H1 (cell line): Measurements from ENCODE around the gene ZNF334. TPM values are rescaled to one million over a fixed set of nuclear protein-coding genes. Genes with fewer than 3 reads are reported as not detected.

ENCODE experiments used
- CTCF ChIA-PET: fragments of 300-600 bp; sonication (Branson Sonifier 250); formaldehyde crosslinking; loops from one replicate; lab custom pipeline; 2021; ENCODE audit not compliant: partially characterized antibody; lab: Charles Lee
- POLR2A ChIA-PET: fragments of 300-600 bp; sonication (Branson Sonifier 250); formaldehyde crosslinking; loops from one replicate; lab custom pipeline; 2021; ENCODE audit warnings: inconsistent platforms; ENCODE audit not compliant: partially characterized antibody; lab: Charles Lee
- DNase-seq, 2 experiments: peaks; one replicate each; pipeline versions ENCODE4 v3.0.0 to v3.0.0-alpha.2; 2010 to 2022; ENCODE audit warnings: low spot score in 2 of 2, low read depth in 1 of 2, mixed read lengths in 1 of 2
- FAIRE-seq: peaks from 2 replicates; lab custom pipeline; 2011; peaks lifted over from hg19 to GRCh38; lab: Jason Lieb, UNC
- H2AFZ ChIP-seq: 2 replicates; pipeline ENCODE4 v1.8.1; 2012; ENCODE audit warnings: low read length, inconsistent platforms
- H2AK5ac ChIP-seq: 2 replicates; pipeline ENCODE4 v1.6.1; 2013; ENCODE audit warnings: low read depth, low read length
- H2BK120ac ChIP-seq: replicated peaks from 2 replicates; pipeline ENCODE3; 2013; ENCODE audit warnings: low read depth, low read length, inconsistent platforms
- H2BK12ac ChIP-seq: 2 replicates; pipeline ENCODE4 v1.6.1; 2013; ENCODE audit warnings: low read depth, low read length
- H2BK15ac ChIP-seq: 2 replicates; pipeline ENCODE4 v1.6.1; 2013; ENCODE audit warnings: low read length
- H2BK20ac ChIP-seq: 2 replicates; pipeline ENCODE4 v1.6.1; 2013; ENCODE audit warnings: low read length
- H2BK5ac ChIP-seq: 2 replicates; pipeline ENCODE4 v1.6.1; 2013; ENCODE audit warnings: low read depth, low read length
- H3K14ac ChIP-seq: 2 replicates; pipeline ENCODE4 v1.6.1; 2013; ENCODE audit warnings: inconsistent platforms; ENCODE audit not compliant: insufficient read length
- H3K18ac ChIP-seq: 2 replicates; pipeline ENCODE4 v1.6.1; 2013; ENCODE audit warnings: low read length; ENCODE audit errors: extremely low read depth
- H3K23ac ChIP-seq: 2 replicates; pipeline ENCODE4 v1.6.1; 2013; ENCODE audit warnings: inconsistent platforms; ENCODE audit not compliant: insufficient read length
- H3K23me2 ChIP-seq: 2 replicates; pipeline ENCODE4 v1.6.1; 2013; ENCODE audit warnings: low read depth, low read length
- H3K27ac ChIP-seq: 2 replicates; pipeline ENCODE4 v1.6.1; 2011; ENCODE audit warnings: low read depth, low read length, inconsistent platforms
- H3K27me3 ChIP-seq, 4 experiments: replicated peaks in 1 of 4; 1 replicate in 1 of 4; 2 replicates in 3 of 4; pipeline versions ENCODE4 v1.6.1 to v1.8.1; 2011 to 2013; ENCODE audit warnings: low read length in 3 of 4, mild to moderate bottlenecking in 3 of 4, inconsistent platforms in 2 of 4, mixed read lengths in 2 of 4, moderate library complexity in 1 of 4; ENCODE audit not compliant: control insufficient read depth in 3 of 4, insufficient read depth in 3 of 4; ENCODE audit errors: extremely low read depth in 1 of 4
- H3K36me3 ChIP-seq, 4 experiments: 2 replicates each; pipeline versions ENCODE4 v1.6.1 to v1.8.1; 2011 to 2013; ENCODE audit warnings: mild to moderate bottlenecking in 4 of 4, low read length in 3 of 4, moderate library complexity in 2 of 4, control low read depth in 1 of 4, inconsistent platforms in 1 of 4; ENCODE audit not compliant: insufficient read depth in 4 of 4, control insufficient read depth in 2 of 4
- H3K4ac ChIP-seq: replicated peaks from 2 replicates; pipeline ENCODE3; 2013; ENCODE audit warnings: low read length, low read depth, mixed read lengths, inconsistent platforms; ENCODE audit not compliant: insufficient read length
- H3K4me1 ChIP-seq, 4 experiments: replicated peaks in 1 of 4; 1 replicate in 1 of 4; 2 replicates in 3 of 4; pipeline versions ENCODE4 v1.6.1 to v1.8.1; 2011 to 2013; ENCODE audit warnings: low read length in 3 of 4, inconsistent platforms in 2 of 4, mixed read lengths in 1 of 4; ENCODE audit not compliant: insufficient read depth in 4 of 4, control insufficient read depth in 3 of 4
- H3K4me2 ChIP-seq, 2 experiments: 2 replicates each; pipeline versions ENCODE4 v1.6.1 to v1.8.1; 2011 to 2013; ENCODE audit warnings: low read depth in 2 of 2, low read length in 2 of 2, control low read depth in 1 of 2, inconsistent platforms in 1 of 2, mild to moderate bottlenecking in 1 of 2; ENCODE audit not compliant: insufficient read depth in 1 of 2
- H3K4me3 ChIP-seq, 4 experiments: fragments of 200-600, 300-600 bp in 1 of 4; sonication (generic), shearing (Covaris generic), sonication (Bioruptor Twin) in 1 of 4; 2 replicates each; pipeline versions ENCODE4 v1.5.1 to v1.8.1; 2011 to 2016; ENCODE audit warnings: low read length in 4 of 4, low read depth in 3 of 4, control low read depth in 2 of 4, inconsistent platforms in 2 of 4, mild to moderate bottlenecking in 2 of 4, mixed read lengths in 1 of 4, moderate library complexity in 1 of 4; ENCODE audit not compliant: insufficient read depth in 2 of 4; ENCODE audit errors: extremely low read depth in 1 of 4
- H3K56ac ChIP-seq: replicated peaks from 2 replicates; pipeline ENCODE3; 2013; ENCODE audit warnings: low read depth, mild to moderate bottlenecking, mixed read lengths, low read length, inconsistent platforms; ENCODE audit not compliant: insufficient read length
- H3K79me1 ChIP-seq: 2 replicates; pipeline ENCODE4 v1.6.1; 2013; ENCODE audit warnings: low read depth, low read length, control low read depth
- H3K79me2 ChIP-seq, 2 experiments: 2 replicates each; pipeline versions ENCODE4 v1.6.1 to v1.8.1; 2012 to 2013; ENCODE audit warnings: low read length in 2 of 2, mild to moderate bottlenecking in 2 of 2, inconsistent platforms in 1 of 2; ENCODE audit not compliant: insufficient read depth in 2 of 2, control insufficient read depth in 1 of 2
- H3K9ac ChIP-seq, 4 experiments: replicated peaks in 1 of 4; 1 replicate in 1 of 4; 2 replicates in 3 of 4; pipeline versions ENCODE4 v1.6.1 to v1.8.1; 2011 to 2013; ENCODE audit warnings: low read depth in 3 of 4, low read length in 3 of 4, control low read depth in 2 of 4, mild to moderate bottlenecking in 2 of 4, moderate library complexity in 2 of 4, inconsistent platforms in 1 of 4; ENCODE audit errors: extremely low read depth in 1 of 4
- H3K9me3 ChIP-seq, 2 experiments: 2 replicates each; pipeline versions ENCODE4 v1.6.1 to v1.8.1; 2012 to 2013; ENCODE audit warnings: mild to moderate bottlenecking in 2 of 2, moderate library complexity in 2 of 2, control low read depth in 1 of 2, inconsistent platforms in 1 of 2, low read depth in 1 of 2, low read length in 1 of 2, mixed read lengths in 1 of 2; ENCODE audit not compliant: insufficient read depth in 2 of 2
- H4K20me1 ChIP-seq, 2 experiments: replicated peaks in 1 of 2; 2 replicates each; pipeline versions ENCODE3 to v1.8.1; 2011 to 2013; ENCODE audit warnings: inconsistent platforms in 2 of 2, low read length in 2 of 2, mild to moderate bottlenecking in 1 of 2; ENCODE audit not compliant: insufficient read depth in 2 of 2, control insufficient read depth in 1 of 2
- H4K5ac ChIP-seq: 2 replicates; pipeline ENCODE4 v1.6.1; 2013; ENCODE audit warnings: low read length, low read depth, mixed read lengths, inconsistent platforms; ENCODE audit not compliant: insufficient read length
- H4K8ac ChIP-seq: 2 replicates; pipeline ENCODE4 v1.8.0; 2013; ENCODE audit warnings: mild to moderate bottlenecking, moderate library complexity, low read length, inconsistent platforms; ENCODE audit not compliant: insufficient read depth; ENCODE audit errors: extremely low read depth
- H4K91ac ChIP-seq: replicated peaks from 2 replicates; pipeline ENCODE3; 2013; ENCODE audit warnings: low read length, mixed read lengths, inconsistent platforms; ENCODE audit not compliant: insufficient read length
- POU5F1 ChIP-seq: IDR thresholded peaks from 2 replicates; pipeline ENCODE4 v1.6.1; 2011; ENCODE audit warnings: low read depth, mild to moderate bottlenecking, low read length, moderate library complexity
- WGBS, 2 experiments: shearing (Covaris generic) in 1 of 2; methylation state at CpG; one replicate each; pipeline versions ENCODE4 v1.1.6 to v1.1.7; 2013 to 2015; ENCODE audit warnings: low lambda C conversion rate in 2 of 2, mixed read lengths in 2 of 2, inconsistent platforms in 1 of 2, low coverage in 1 of 2, missing lambda C conversion rate in 1 of 2; ENCODE audit not compliant: insufficient replicate concordance in 2 of 2, insufficient coverage in 1 of 2, insufficient read length in 1 of 2; ENCODE audit errors: extremely low coverage in 1 of 2, missing lambda C conversion rate in 1 of 2; 5-methylcytosine and 5-hydroxymethylcytosine counted together
- polyA plus RNA-seq, 7 experiments: library from polyadenylated mRNA; depleted of rRNA in 3 of 7; stranded (reverse) in 5 of 7; unstranded in 2 of 7; fragments of >200 nt in 5 of 7; fragments of 200-250 nt in 2 of 7; gene quantifications; 1 replicate in 5 of 7; 2 replicates in 1 of 7; 4 replicates in 1 of 7; pipeline versions ENCODE4 v1.2.1 to v1.2.3, GENCODE V29; 2011 to 2013; ENCODE audit warnings: missing spikeins in 2 of 7, mixed read lengths in 2 of 7
- total RNA-seq: library from RNA; stranded (reverse); fragmentation: NEBNext Ultra II Directional; extraction: Animal tissue kit (Norgen Biotek cat#: 25700); gene quantifications from 2 replicates; pipeline ENCODE4 v1.2.1, GENCODE V29; 2021

Gene ZNF334
- total and polyA plus RNA-seq, 2 of the 8 experiments (the other 6 are each of a cell fraction or from before 2014, with no cell fraction given) = 8.8 to 17.8 TPM

- H3K27me3 ChIP-seq = no peaks in the 10 kb centered on the region
- H2BK12ac ChIP-seq = no peak overlapping the region
- no peaks in the 10 kb centered on the region for H4K20me1 ChIP-seq
- H2BK15ac ChIP-seq = no peak overlapping the region
- H3K79me2 ChIP-seq = no peaks in the 10 kb centered on the region
- POLR2A ChIA-PET = no interaction called here
- H3K4me3 ChIP-seq = no peak overlapping the region
- no peak overlapping the region for H3K18ac ChIP-seq
- no peaks in the 10 kb centered on the region; a peak in 1 of 4 replicates for H3K9me3 ChIP-seq
- H3K4me2 ChIP-seq = no peak overlapping the region
- no peak overlapping the region for H3K14ac ChIP-seq
- H2BK20ac ChIP-seq = no peak overlapping the region
- H4K91ac ChIP-seq = no peak overlapping the region
- WGBS, 2 experiments = 94% methylated on average over 8 of the region's 8 CpGs; no CpG with 5 or more reads in 1 of the 2 experiments
- no peak overlapping the region for H4K8ac ChIP-seq
- no peaks in the 10 kb centered on the region for H3K23me2 ChIP-seq
- no peak overlapping the region for H2AFZ ChIP-seq
- H3K79me1 ChIP-seq = no peaks in the 10 kb centered on the region
- H3K4ac ChIP-seq = no peak overlapping the region
- no peak for DNase-seq
- no peak for TF ChIP-seq POU5F1
- TF ChIP-seq, all 59 proteins: peak for 0
- no peak overlapping the region for H3K23ac ChIP-seq
- H2BK120ac ChIP-seq = no peak overlapping the region
- H3K56ac ChIP-seq = no peak overlapping the region
- CTCF ChIA-PET = no interaction called here
- H4K5ac ChIP-seq = no peak overlapping the region
- H3K9ac ChIP-seq = no peak overlapping the region
- H3K27ac ChIP-seq = no peak overlapping the region
- H3K36me3 ChIP-seq = peaks cover 0 to 6% (median 2%) of the 10 kb centered on the region in 4 experiments; a peak in 5 of 8 replicates
- no peaks in the 10 kb centered on the region for H3K4me1 ChIP-seq
- H2BK5ac ChIP-seq = no peak overlapping the region
- no peak overlapping the region for H2AK5ac ChIP-seq
- no peak for FAIRE-seq
Observed at GRCh38 chr20:46491354-46491753, 22.0 kb downstream of the ZNF334 start.
